Stimulated activated CD4-positive, alpha-beta T cell treated with anti-CD3 and anti-CD28 coated beads, Interleukin-15, amount 100 ng/mL, for 1 hour (primary cell): ENCODE results near the gene TEDC2.
"Not testable (repeated sequence)": the region's sequence is repeated elsewhere in the genome, so short reads cannot be mapped to it uniquely, and the experiment has no call there.

Experiments
- DNase-seq, 2 donors: peaks; one replicate each; pipeline ENCODE4 v3.0.0-alpha.2; 2020; ENCODE audit warnings: low read depth in 1 of 2, low spot score in 1 of 2

The TEDC2 gene

DNA sequence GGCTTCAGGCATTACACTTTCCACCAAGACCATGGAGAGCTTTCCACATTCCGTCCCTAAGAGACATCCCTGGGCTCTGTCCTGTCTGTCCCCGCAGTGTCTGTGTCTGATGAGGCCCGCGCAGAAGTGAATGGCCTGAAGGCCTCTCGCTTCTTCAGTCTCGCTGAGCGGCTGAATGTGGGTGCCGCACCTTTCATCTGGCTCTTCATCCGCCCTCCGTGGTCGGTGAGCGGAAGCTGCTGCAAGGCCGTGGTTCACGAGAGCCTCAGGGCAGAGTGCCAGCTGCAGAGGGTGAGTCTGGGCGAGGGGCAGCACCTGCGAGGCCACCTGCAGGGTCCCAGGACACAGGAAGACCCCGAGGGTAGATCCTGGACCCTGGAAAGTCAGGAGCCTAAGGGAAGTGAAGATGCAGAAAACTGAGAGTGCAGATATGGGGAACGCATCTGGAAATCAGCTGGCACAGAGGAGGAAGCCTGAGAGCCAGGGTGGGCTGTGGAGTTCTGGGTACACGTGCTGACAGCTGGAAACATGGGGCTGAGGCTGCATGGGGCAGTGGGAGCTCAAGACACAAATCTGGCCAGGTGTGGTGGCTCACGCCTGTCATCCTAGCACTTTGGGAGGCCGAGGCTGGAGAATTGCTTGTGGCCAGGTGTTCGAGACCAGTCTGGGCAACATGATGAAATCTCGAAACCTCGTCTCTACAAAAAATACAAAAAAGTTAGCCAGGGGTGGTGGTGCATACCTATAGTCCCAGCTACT is 22.7 kb upstream of the TEDC2 start:
- no peak for DNase-seq

GRCh38 chr16:2438121-2438520 is 21.8 kb upstream of the TEDC2 start:
- DNase-seq = no peak

- no peak for DNase-seq
These were observed 20.3 kb upstream of the TEDC2 start for GRCh38 chr16:2439598-2439997.

- DNase-seq = not testable (repeated sequence)
These were observed 18.6 kb upstream of the TEDC2 start for GRCh38 chr16:2441143-2441804.

- no peak for DNase-seq
These were observed 16.4 kb upstream of the TEDC2 start for GRCh38 chr16:2443555-2443954.

DNA sequence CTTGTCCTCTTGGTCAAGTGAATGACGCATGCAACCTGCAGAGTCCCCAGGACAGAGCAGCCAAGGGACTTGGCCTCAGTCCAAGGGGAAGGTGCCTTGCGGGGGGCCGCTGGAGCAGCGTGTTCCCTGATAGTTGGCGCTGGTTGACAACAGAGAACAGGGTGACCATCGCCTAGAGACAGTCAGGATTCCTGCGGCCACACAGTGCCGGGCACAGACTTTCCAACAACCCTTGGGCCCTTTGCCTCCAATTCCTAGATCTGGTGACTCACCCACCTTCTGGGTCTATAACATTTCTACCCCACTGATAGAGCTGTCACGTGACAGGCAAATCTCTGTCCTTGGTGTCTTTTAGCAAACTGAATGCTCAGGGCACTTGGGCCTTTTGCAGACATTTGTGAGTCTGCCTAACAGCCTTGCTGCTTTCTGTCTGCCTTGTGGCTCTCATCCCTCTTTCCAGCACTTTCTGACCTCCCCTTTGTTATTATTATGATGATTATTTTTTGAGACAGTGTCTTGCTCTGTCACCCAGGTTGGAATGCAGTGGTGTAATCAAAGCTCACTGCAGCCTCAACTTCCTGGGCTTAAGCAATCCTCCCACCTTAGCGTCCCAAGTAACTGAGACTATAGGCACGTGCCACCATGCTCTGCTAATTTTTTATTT is 11.9 kb upstream of the TEDC2 start:
- DNase-seq = no peak

DNA sequence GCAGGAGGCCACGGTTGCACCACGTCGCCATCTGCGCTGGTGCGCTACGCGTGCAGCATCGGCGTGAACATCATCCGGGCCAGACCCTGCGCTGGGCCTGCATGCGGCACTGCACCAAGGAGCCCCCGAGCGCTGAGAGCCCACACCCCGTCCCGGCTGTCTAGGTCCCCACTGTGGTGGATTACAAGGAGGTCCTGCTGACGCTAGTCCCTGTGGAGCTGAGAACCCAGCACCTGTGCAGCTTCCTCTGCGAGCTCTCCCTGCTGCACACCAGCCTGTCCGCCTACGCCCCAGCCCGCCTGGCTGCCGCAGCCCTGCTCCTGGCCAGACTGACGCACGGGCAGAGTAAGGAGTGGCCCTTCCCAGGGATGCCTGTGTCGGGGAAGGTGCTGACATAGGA is 10.8 kb upstream of the TEDC2 start:
- no peak for DNase-seq

DNA sequence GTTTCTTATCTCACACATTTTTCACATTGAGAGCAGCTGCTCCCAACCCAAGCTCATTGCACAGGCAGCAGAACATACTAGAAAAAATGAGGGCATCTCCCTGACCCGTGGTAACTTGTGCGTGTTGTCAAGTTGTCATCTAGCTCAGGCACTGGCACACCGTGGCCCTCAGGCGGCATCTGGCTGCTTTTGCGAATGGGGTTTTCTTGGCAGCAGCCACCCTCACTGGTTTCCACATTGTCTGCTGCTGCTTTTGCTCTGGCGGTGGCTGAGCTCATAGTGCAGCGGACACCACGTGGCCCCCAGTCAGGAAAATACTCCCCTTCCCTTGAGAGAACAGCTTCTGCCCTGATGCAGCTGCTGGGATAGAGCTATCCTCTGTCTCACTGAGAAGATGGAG is 9.4 kb upstream of the TEDC2 start:
- DNase-seq = no peak

- no peak for DNase-seq
These were observed 8.9 kb upstream of the TEDC2 start for GRCh38 chr16:2450975-2451381.

- no peak for DNase-seq
These were observed 8.0 kb upstream of the TEDC2 start for GRCh38 chr16:2451851-2452320.

DNA sequence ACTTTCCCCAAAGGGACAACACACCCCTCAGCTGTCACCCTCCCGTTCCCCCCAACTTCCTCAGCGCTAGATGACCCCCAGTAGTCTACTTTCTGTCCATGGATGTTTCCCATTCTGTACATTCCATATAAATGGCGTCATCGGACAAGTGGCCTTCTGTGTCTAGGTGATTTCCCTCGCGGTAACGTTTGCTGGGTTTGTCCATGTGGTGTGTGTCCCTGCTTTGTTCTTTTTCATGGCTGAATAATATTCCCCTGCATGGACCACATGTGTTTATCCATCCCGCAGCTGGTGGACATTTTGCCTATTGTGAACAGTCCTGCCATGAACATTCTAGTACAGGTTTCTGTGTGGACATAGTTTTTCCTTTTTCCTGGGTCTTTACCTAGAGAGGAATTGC is 7.3 kb upstream of the TEDC2 start:
- no peak for DNase-seq

GRCh38 chr16:2455081-2455845 is 4.6 kb upstream of the TEDC2 start:
- no peak for DNase-seq

DNA sequence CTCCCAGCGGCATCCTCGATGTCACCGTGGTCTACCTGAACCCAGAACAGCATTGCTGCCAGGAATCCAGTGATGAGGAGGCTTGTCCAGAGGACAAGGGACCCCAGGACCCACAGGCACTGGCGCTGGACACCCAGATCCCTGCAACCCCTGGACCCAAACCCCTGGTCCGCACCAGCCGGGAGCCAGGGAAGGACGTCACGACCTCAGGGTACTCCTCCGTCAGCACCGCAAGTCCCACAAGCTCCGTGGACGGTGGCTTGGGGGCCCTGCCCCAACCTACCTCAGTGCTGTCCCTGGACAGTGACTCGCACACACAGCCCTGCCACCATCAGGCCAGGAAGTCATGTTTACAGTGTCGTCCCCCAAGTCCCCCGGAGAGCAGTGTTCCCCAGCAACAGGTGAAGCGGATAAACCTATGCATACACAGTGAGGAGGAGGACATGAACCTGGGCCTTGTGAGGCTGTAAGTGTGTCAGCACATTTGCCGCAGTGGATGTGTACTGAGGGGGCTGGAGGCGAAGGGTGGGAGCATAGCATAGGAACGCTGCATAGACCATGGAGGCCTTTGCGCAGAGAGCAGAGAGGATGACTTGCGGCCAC is 3.3 kb upstream of the TEDC2 start:
- no peak for DNase-seq

DNA sequence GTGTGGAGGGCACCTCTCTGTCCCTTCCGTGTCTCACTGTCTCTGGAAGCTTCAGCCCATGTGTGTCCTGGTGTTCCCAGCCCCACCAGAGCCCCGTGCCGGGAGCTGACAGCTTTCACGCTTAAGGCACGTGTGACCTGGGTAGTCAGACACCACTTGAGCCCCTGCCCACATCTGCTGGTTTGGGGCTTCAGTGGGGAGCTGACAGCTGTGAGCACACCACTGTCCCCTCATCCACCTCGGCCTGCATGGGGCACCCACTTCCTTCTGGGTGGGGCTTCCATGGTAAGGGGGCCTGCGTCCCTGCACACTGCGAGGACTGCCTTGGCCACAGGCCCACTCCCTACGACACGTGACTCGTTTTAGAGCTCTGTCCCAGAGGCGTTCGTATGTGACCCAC is 2.6 kb upstream of the TEDC2 start:
- no peak for DNase-seq

DNA sequence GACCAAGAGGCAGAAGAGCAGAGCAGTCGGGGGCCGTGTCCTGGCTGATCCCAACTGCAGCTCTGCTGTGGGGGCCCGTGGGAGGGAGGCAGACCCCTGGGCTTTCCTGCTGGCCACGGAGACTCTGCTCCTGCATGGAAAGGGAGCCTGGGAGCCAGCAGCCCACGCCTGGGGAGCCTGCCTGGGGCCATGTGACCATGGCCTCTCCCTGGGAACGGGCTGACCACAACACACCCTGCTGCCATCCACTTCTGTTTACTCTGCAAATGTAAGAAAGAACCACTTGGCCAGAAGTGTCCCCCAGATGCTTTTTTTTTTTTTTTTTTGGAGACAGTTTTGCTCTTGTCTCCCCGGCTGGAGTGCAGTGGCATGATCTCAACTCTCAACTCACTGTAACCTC is 2.0 kb upstream of the TEDC2 start:
- no peak for DNase-seq

DNA sequence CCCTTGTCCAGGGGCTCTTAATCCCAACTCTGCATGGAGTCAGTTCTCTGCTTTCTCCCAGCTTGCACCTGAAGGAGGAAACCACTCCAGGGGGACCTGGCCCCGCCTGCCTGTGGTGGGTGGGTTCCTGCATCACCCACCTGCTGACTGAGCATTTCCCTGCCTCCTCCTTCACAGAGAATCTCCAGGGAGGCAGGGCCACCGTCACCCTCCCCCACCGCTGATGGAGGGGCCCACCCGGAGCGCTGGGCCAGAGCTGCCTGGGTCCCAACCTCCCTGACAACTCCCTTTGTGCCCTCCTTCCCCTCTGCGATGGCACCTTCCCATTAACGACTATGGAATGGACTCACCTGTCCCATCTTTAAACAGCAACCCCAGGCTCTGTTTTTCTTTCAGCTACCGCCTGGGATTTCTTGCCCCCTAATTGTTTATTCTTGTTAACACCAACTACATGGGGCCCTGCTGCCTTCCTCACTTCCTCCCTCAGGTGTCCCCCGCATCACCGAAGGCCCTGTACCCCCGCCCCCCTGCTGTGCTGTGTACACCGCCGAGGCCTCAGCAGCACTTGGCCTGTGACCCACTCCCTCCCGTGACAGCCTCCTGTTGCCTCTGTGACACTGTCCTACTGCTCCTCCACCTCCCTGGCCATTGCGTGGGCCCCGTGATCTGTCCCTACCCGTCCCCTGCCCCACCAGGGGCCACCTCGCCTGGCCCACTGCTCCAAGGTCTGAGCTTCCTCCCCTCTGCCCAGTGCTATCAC is 842 bp upstream of the TEDC2 start:
- no peak for DNase-seq

- DNase-seq = no peak
These were observed 443 bp downstream of the TEDC2 start for GRCh38 chr16:2460391-2460713.

DNA sequence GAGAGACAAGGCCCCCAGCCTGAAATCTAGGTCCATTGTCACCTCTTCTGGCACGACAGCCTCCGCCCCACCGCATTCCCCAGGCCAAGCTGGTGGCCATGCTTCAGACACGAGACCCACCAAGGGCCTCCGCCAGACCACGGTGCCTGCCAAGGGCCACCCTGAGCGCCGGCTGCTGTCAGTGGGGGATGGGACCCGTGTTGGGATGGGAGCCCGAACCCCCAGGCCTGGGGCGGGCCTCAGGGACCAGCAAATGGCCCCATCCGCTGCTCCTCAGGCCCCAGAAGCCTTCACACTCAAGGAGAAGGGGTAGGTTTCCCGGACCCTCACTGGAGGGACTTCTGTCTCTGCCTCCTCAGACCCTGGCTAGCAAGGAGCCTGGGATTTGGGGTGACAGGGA is 1.0 kb downstream of the TEDC2 start:
- no peak for DNase-seq

- no peak for DNase-seq
These were observed 2.3 kb downstream of the TEDC2 start for GRCh38 chr16:2462031-2462866.

DNA sequence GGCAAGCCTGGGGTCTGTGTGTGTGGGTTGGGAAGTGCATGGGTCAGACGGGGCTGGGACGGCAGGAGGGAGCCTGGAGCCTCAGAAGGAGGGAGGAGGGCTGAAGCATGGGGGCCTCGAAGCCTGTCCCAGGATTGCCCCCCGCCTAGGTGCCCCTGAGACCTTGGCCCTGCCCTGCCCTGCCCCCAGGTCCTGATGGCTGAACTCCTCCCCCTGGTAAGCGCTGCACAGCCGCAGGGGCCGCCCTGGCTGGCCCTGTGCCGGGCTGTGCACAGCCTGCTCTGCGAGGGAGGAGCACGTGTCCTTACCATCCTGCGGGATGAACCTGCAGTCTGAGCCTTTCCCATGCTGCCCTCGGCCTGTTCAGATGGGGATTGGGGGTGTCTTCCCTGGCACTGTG is 4.4 kb downstream of the TEDC2 start:
- DNase-seq = no peak
